Stimulated activated CD8-positive, alpha-beta memory T cell treated with anti-CD3 and anti-CD28 coated beads, Interleukin-12 subunit alpha, Interleukin-12 subunit beta, amount 100 ng/mL, for 24 hours (primary cell): ENCODE data around the gene CHST5.

Source experiments
- DNase-seq: peaks from one replicate; pipeline ENCODE4 v3.0.0-alpha.2; 2020; ENCODE audit errors: extremely low read depth

CHST5 gene

GRCh38 chr16:75535901-75536300 is at the start of gene CHST5:
CHST5 (minus strand) TSS chr16:75536108; CDS start chr16:75530384, 5,724 bp downstream.
- no peak for DNase-seq

DNA sequence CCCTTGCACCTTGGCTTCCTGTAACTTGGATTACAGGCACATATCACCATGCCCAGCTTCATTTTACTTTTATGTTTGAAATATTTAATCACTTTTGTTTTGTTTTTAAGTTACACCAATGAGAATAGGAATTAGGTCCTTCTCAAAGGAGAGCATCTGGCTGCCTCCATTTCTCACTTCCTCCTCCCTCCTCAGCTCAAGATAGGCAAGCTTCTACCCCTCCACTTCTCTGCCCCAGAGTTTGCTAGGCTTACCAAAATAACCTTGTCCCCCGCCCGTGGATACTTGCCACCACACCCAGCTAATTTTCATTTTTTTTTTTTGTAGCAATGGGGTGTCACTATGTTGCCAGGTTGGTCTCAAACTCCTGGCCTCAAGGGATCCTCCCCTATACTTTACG is 48.2 kb upstream of the CHST5 start:
- DNase-seq: no peak

DNA sequence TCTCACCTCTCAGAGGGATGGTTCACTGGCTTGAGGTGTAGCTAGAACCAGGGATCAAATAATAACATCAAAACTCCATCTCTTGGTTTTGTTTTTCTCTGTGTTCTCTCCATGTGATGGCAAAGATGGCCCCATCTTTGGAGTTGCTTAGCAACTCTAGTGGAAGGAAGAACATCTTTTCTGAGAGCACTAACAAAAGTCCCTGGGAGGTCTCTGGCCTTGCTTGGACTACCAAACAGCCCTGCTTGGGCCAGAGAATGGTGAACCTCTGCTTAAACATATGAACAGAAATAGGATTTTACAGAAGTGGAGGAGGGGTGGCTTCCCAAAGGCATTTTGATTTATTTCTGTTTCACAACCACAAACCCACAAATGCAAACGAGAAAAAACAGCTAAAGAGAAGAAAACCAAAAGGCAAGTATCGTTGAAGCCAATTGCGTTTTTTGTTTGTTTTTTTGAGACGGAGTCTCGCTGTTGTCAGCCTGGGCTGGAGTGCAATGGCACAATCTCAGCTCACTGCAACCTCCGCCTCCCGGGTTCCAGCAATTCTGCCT is 43.5 kb upstream of the CHST5 start:
- no peak for DNase-seq

DNA sequence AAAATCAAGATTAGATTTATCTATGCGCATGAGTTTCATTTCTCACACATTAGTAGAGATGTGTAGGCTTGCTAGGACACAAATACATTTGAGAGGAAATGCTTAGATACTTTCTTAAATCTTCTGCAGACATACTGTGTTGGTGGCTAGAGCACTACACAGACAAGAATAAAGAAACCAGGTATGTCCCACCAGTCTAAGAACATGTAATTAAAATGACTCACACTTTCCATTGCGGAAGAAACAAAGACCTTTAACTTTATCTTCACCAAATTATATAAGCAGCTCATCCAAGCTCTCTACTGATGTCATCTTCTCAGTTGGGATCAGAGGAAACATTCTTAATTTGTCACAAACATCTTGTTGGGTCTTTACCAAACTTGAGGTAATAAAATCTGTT is 42.8 kb upstream of the CHST5 start:
- DNase-seq: no peak

GRCh38 chr16:75578212-75578611 is 42.3 kb upstream of the CHST5 start:
- DNase-seq: no peak

- DNase-seq: no peak
These were observed 40.5 kb upstream of the CHST5 start for GRCh38 chr16:75576384-75576811.

DNA sequence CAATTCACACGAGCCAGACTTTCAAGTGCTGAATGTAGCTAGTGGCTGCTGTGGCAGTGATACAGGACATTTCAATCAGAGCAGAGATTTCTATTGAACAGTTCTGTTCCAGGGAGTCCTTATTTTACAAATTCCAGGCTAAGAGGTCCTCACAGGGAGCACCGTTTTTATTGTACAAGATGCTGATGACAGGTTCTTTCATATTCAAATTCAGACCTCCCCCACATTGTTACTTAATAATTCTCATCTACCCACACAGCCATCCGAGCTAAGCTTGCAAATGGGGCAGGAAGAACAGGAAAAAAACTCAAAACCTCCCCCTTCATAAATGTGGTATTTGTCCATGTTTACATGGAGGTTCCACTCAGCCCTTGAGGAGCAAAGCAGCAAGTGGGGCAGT is 40.0 kb upstream of the CHST5 start:
- DNase-seq: no peak

- DNase-seq: no peak
These were observed 38.0 kb upstream of the CHST5 start for GRCh38 chr16:75573955-75574354.

DNA sequence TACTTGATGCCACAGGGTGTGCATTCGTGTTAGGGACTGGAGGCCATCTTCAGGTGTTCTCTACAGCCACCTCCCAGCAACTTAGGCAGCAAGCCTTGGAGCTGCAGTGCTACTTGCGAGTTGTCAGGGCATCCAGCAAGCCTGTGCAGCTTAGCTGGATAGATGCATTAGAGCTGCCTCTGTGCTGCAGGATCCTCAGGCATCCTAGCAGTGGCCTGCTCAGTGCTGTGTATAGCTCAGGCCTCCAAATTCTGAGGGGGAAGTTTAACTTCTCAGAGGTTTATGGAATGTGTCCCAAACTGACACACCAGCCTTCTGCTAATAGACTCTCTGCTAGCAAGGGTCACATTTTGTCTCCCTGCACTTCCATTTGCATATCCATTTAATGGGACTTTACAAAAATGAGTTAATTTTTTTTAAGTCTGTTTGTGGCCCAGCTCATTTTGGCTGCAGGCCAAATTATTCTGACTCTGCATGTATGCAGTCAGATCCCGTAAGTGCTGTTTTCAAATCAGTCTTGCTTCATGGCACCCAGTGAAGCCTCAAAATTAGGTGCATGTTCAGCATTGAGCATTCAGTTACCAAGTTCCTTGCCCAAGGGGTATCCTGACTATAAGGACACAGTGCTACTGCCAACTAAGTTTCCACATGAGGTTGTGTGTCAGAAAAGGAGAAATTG is 37.1 kb upstream of the CHST5 start:
- no peak for DNase-seq

DNA sequence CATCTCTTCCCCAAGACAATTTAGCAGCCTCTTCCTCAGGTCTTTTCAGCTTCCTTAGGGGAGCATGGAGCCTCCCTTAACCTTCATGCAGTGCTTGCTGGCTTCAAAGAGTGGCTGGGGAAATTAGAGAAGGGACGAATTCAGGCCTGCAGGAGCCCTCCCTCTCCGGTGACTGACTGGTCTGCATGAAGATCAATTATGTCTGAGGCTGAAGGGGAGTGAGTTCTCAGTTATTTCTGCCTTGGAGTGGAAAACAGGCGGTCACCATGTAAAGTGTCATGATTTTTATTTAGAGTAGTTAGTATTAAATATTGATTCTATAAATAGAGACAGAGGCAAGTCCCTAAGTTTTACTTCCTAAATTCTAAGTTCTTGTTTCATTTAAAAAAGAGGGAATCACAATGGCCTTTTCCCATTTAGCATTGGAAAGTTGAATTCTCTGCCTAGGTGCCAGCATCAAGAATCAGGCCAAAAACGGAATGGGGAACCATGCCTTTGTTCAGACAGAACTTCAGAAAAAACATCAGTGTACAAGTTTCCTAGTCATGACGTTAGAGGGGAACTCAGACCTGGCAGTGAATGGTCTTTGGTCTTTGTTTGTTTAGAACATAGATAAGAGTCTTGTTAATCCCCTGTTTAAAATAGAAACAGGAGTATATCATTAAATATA is 34.6 kb upstream of the CHST5 start:
- DNase-seq: no peak

- no peak for DNase-seq
These were observed 32.0 kb upstream of the CHST5 start for GRCh38 chr16:75567911-75568310.

- DNase-seq: no peak
These were observed 30.9 kb upstream of the CHST5 start for GRCh38 chr16:75566758-75567255.

- DNase-seq: peak; percentile 82
These were observed 30.3 kb upstream of the CHST5 start, which contains the start of gene GABARAPL2 for GRCh38 chr16:75566040-75566757. GABARAPL2 (plus strand) TSS chr16:75566379; CDS start chr16:75566487, 108 bp downstream.

DNA sequence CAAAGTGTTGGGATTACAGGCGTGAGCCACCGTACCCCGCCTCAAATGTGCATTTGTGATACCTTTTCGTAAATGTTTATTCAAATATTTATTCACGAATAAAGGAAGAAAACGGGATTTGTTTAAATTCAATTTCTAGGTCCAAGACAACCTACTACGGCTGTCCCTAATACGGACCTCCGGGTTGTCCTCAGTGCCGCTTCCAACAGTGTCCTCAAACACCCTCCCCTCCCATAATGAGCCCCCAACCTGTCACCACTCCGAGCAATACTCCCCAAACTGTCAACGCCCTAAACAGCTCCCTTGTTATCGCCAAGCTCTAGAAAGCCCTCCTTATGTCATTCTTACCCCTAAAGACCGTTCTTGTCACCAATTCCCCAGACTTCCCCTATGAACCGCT is 29.7 kb upstream of the CHST5 start:
- DNase-seq: no peak

- no peak for DNase-seq
These were observed 23.9 kb upstream of the CHST5 start for GRCh38 chr16:75559564-75560372.

GRCh38 chr16:75558846-75559401 is 23.0 kb upstream of the CHST5 start:
- DNase-seq: no peak

DNA sequence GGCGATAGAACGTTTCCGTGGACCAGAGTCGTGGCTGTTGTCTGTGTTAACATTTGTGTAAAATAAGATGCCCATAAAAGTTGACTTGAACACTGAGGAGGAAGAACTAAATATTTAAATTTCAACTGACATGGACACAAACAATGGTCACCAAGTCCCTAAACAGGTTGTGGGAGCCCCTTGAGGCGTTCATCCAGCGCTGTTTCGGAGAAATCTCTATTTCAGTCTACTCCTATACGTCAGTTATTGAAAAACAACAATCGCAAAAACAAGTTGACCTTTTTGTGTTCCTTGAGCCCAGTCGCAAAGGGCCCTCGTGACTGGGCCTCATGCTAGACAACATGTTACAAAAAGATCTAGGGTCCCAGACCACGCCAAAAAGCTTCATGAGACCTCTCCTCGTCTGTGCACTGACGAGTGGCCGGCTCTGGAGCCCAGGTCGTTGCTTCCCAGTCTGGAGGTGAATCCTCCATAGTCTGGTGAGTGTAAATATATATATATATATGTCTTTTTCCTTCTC is 20.6 kb upstream of the CHST5 start:
- DNase-seq: no peak

- DNase-seq: peak; percentile 95
These were observed 20.0 kb upstream of the CHST5 start, which contains the start of gene TMEM231 for GRCh38 chr16:75555707-75556430. TMEM231 (minus strand) TSS chr16:75556252; CDS start chr16:75556209, 43 bp downstream.

GRCh38 chr16:75555213-75555706 is 19.4 kb upstream of the CHST5 start:
- DNase-seq: no peak

- DNase-seq: no peak
These were observed 17.0 kb upstream of the CHST5 start for GRCh38 chr16:75552951-75553350.
